Caco-2 (cell line): ENCODE data around the gene FBXO48. TPM values are rescaled to one million over a fixed set of nuclear protein-coding genes. Genes with fewer than 3 reads are reported as not detected.

Source experiments
- BruUV-seq: library from RNA; stranded (reverse); fragments of 400-500 nt; replicated peaks from 2 replicates; lab custom pipeline; 2021; lab: Mats Ljungman, UMichigan
- CTCF ChIA-PET: fragments of 300-600 bp; sonication (Branson Sonifier 250); formaldehyde crosslinking; loops from one replicate; lab custom pipeline; 2022; ENCODE audit warnings: antibody characterized with exemption; lab: Charles Lee
- POLR2A ChIA-PET: fragments of 300-600 bp; sonication (Branson Sonifier 250); formaldehyde crosslinking; loops from one replicate; lab custom pipeline; 2022; ENCODE audit warnings: antibody characterized with exemption; lab: Charles Lee
- DNase-seq, 2 experiments: peaks; one replicate each; pipeline versions ENCODE4 v3.0.0 to v3.0.0-alpha.2; 2020 to 2022
- H3K27me3 ChIP-seq: replicated peaks from 2 replicates; pipeline ENCODE4 v1.6.0; 2011; ENCODE audit warnings: low read length; ENCODE audit not compliant: control insufficient read depth, insufficient read depth
- H3K36me3 ChIP-seq: 2 replicates; pipeline ENCODE4 v1.5.1; 2011; ENCODE audit warnings: low read length; ENCODE audit not compliant: control insufficient read depth, insufficient read depth
- H3K4me1 ChIP-seq: fragments of 250-450 bp; sonication (Bioruptor Pico); 2 replicates; pipeline ENCODE4 v1.5.1; 2020; ENCODE audit warnings: mild to moderate bottlenecking
- H3K4me3 ChIP-seq: 2 replicates; pipeline ENCODE4 v1.5.1; 2011; ENCODE audit warnings: low read depth, mild to moderate bottlenecking, control low read depth, low read length
- H3K9me3 ChIP-seq: fragments of 250-450 bp; sonication (Bioruptor Pico); 2 replicates; pipeline ENCODE4 v1.5.1; 2020; ENCODE audit warnings: mild to moderate bottlenecking, moderate library complexity
- H3K27ac Mint-ChIP-seq: one replicate; pipeline ENCODE4 v1.8.0; 2022; ENCODE audit warnings: mixed read lengths; ENCODE audit not compliant: unreplicated experiment
- H3K27me3 Mint-ChIP-seq: one replicate; pipeline ENCODE4 v1.8.0; 2022; ENCODE audit warnings: mixed read lengths; ENCODE audit not compliant: insufficient read depth, unreplicated experiment
- H3K36me3 Mint-ChIP-seq: one replicate; pipeline ENCODE4 v1.8.0; 2022; ENCODE audit warnings: mild to moderate bottlenecking, mixed read lengths; ENCODE audit not compliant: insufficient read depth, unreplicated experiment
- H3K4me1 Mint-ChIP-seq: one replicate; pipeline ENCODE4 v1.8.0; 2022; ENCODE audit warnings: low read depth, mixed read lengths; ENCODE audit not compliant: unreplicated experiment
- H3K4me3 Mint-ChIP-seq: one replicate; pipeline ENCODE4 v1.8.0; 2022; ENCODE audit warnings: mild to moderate bottlenecking, moderate library complexity, mixed read lengths; ENCODE audit not compliant: unreplicated experiment
- H3K9me3 Mint-ChIP-seq: one replicate; pipeline ENCODE4 v1.8.0; 2022; ENCODE audit warnings: mixed read lengths; ENCODE audit not compliant: unreplicated experiment
- CTCF ChIP-seq, 2 experiments: fragments of 200-600 bp in 1 of 2; IDR thresholded peaks; 1 replicate in 1 of 2; 2 replicates in 1 of 2; pipeline versions ENCODE4 v1.5.1 to v1.8.0; 2011 to 2022; ENCODE audit warnings: antibody characterized with exemption in 1 of 2, control low read depth in 1 of 2, inconsistent platforms in 1 of 2, low read depth in 1 of 2, low read length in 1 of 2, mild to moderate bottlenecking in 1 of 2, moderate library complexity in 1 of 2; ENCODE audit not compliant: insufficient read depth in 1 of 2, severe bottlenecking in 1 of 2, unreplicated experiment in 1 of 2
- intact Hi-C: fragments of 100-400 bp; cut with micrococcal nuclease; formaldehyde crosslinking; loops from one replicate; pipeline ENCODE4 v1.10.0; 2022; ENCODE audit not compliant: unreplicated experiment
- total RNA-seq: library from RNA; stranded (reverse); gene quantifications from 2 replicates; pipeline ENCODE4 v1.2.3, GENCODE V29; 2022

The FBXO48 gene
- total RNA-seq, 1 experiment from 2014 or later = 1.2 TPM

DNA sequence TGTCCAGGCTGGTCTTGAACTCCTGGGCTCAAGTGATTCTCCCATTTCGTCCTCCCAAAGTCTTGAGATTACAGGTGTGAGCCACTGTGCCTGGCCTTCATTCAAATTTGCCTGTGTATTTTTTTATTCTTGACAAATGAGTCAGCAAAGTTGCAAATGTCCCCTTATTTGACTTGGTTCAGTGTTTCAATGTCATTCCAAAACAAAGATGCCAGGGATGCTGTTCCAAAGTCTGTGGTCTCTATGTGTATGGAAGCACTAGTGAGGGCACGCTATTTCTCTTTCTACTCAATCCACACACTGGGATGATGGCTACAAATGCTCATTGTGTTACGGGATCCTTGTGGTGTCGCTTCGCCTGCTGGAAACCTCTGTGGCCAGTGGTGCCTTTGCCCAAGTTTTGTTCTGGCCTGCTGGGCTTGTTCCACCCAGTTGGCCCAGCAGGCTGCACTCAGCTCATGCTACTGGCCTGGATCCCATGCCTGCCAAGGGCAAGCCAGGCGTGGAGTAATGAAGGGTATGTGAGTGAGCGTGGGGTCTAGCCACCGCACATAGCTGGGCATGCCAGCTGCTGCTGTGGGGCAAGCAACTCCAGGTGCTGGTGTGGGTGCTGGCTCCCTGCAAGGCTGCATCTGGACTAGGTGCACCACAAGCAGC lies 35.6 kb downstream of the FBXO48 start:
- no peaks in the 10 kb centered on the region for H3K36me3 ChIP-seq
- Mint-ChIP-seq H3K36me3 (no peaks in the 10 kb centered on the region), H3K4me3 (no peak overlapping the region), H3K27ac (no peak overlapping the region), H3K9me3 (no peaks in the 10 kb centered on the region), H3K4me1 (no peaks in the 10 kb centered on the region), H3K27me3 (no peaks in the 10 kb centered on the region)
- POLR2A ChIA-PET = no interaction called here
- no peaks in the 10 kb centered on the region for H3K27me3 ChIP-seq
- H3K9me3 ChIP-seq = 0 out of 2 replicates have a peak, but pooled peaks cover 3% of the 10 kb centered on the region
- no peak for TF ChIP-seq CTCF (IDR thresholded peaks at IDR 0.05; ENCODE audit: insufficient read depth in 1 of 2, low read depth in 1 of 2, low read length in 1 of 2, severe bottlenecking in 1 of 2, unreplicated experiment in 1 of 2)
- DNase-seq = no peak
- BruUV-seq = no TSS peak
- no peaks in the 10 kb centered on the region for H3K4me1 ChIP-seq
- intact Hi-C loops = no loop called here
- CTCF ChIA-PET = no interaction called here
- no peak overlapping the region for H3K4me3 ChIP-seq

DNA sequence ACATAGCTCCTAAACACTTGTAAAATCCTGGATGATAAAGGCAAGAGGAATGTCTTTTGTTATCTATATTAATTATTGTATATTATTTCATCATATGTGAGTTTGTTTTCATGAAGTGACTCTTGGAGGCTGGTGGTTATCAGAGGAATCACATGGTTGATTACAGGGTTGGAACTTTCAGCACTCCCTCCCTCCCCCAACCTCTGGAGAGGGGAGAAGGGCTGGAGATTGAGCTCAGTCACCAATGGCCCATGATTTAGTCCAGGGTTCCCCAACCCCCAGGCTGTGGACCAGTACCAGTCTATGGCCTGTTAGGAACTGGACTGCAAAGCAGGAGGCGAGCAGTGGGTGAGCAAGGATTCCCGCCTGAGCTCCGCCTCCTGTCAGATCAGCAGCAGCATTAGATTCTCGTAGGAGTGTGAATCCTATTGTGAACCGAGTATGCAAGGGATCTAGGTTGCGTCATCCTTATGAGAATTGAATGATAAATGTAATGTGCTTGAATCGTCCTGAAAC lies 37.7 kb downstream of the FBXO48 start:
- intact Hi-C loops = no loop called here
- Mint-ChIP-seq H3K36me3 (no peaks in the 10 kb centered on the region), H3K27ac (no peak overlapping the region), H3K4me1 (no peaks in the 10 kb centered on the region), H3K9me3 (no peaks in the 10 kb centered on the region), H3K27me3 (no peaks in the 10 kb centered on the region), H3K4me3 (no peak overlapping the region)
- BruUV-seq = no TSS peak
- Histone ChIP-seq H3K36me3 (no peaks in the 10 kb centered on the region), H3K4me1 (no peaks in the 10 kb centered on the region), H3K4me3 (no peak overlapping the region), H3K27me3 (no peaks in the 10 kb centered on the region), H3K9me3 (no peaks in the 10 kb centered on the region)
- DNase-seq = no peak
- POLR2A ChIA-PET = no interaction called here
- CTCF ChIA-PET = no interaction called here
- TF ChIP-seq CTCF (IDR thresholded peaks at IDR 0.05; ENCODE audit: insufficient read depth in 1 of 2, low read depth in 1 of 2, low read length in 1 of 2, severe bottlenecking in 1 of 2, unreplicated experiment in 1 of 2) = no peak

DNA sequence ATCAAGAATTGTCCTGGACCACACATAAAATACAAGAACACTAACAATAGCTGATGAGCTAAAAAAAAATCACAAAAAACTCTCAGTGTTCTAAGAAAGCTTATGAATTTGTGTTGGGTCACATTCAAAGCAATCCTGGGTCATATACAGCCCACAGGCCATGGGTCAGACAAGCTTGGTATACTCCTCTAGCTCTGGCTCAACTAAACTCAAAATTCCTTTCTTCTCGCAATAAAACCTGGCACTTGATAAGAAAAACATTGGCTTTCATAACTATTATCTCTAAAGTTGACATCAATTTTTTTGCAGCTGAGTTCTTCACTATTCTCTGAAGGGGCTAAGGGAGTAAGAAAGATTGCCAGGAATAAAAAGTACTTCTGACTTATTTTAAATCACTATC lies 38.3 kb downstream of the FBXO48 start:
- Mint-ChIP-seq H3K4me3 (no peak overlapping the region), H3K27ac (no peak overlapping the region), H3K36me3 (no peaks in the 10 kb centered on the region), H3K27me3 (no peaks in the 10 kb centered on the region), H3K9me3 (no peaks in the 10 kb centered on the region), H3K4me1 (no peaks in the 10 kb centered on the region)
- H3K4me3 ChIP-seq = no peak overlapping the region
- no peak for DNase-seq
- no TSS peak for BruUV-seq
- ChIA-PET CTCF (no interaction called here), POLR2A (interaction anchor here (0.6 kb wide), 1 partner anchor 589 kb away, joined by 3 read pairs; no protein-coding TSS in a partner anchor)
- H3K27me3 ChIP-seq = no peaks in the 10 kb centered on the region
- intact Hi-C loops = no loop called here
- H3K36me3 ChIP-seq = no peaks in the 10 kb centered on the region
- no peaks in the 10 kb centered on the region for H3K9me3 ChIP-seq
- H3K4me1 ChIP-seq = no peaks in the 10 kb centered on the region
- no peak for TF ChIP-seq CTCF (IDR thresholded peaks at IDR 0.05; ENCODE audit: insufficient read depth in 1 of 2, low read depth in 1 of 2, low read length in 1 of 2, severe bottlenecking in 1 of 2, unreplicated experiment in 1 of 2)
